Limb (tissue), 2 donors: ENCODE data around the gene JAK1.

ENCODE experiments used
- DNase-seq, 2 donors: peaks; one replicate each; pipeline ENCODE4 v3.0.0-alpha.2; 2016; ENCODE audit errors: extremely low spot score in 2 of 2

Gene JAK1

GRCh38 chr1:64866689-64867088, 99.7 kb downstream of the JAK1 start:
- DNase-seq, result no peak

GRCh38 chr1:64865105-64865757, 101.1 kb downstream of the JAK1 start:
- DNase-seq, result no peak

GRCh38 chr1:64864018-64864940, 102.1 kb downstream of the JAK1 start:
- no peak for DNase-seq

- DNase-seq, result no peak
These were observed 104.7 kb downstream of the JAK1 start for GRCh38 chr1:64861611-64862010.

- no peak for DNase-seq
These were observed 109.0 kb downstream of the JAK1 start for GRCh38 chr1:64857347-64857746.

GRCh38 chr1:64856553-64856952, 109.8 kb downstream of the JAK1 start:
- no peak for DNase-seq

- no peak for DNase-seq
These were observed 110.8 kb downstream of the JAK1 start for GRCh38 chr1:64855557-64855956.

- DNase-seq, result no peak
These were observed 111.7 kb downstream of the JAK1 start for GRCh38 chr1:64854674-64855073.

- no peak for DNase-seq
These were observed 114.7 kb downstream of the JAK1 start for GRCh38 chr1:64851664-64852063.

GRCh38 chr1:64850846-64851245, 115.5 kb downstream of the JAK1 start:
- no peak for DNase-seq

- DNase-seq, result no peak
These were observed 116.4 kb downstream of the JAK1 start for GRCh38 chr1:64849942-64850341.

GRCh38 chr1:64848803-64849202, 117.5 kb downstream of the JAK1 start:
- DNase-seq, result no peak

GRCh38 chr1:64848136-64848535, 118.2 kb downstream of the JAK1 start:
- no peak for DNase-seq

GRCh38 chr1:64847666-64848065, 118.7 kb downstream of the JAK1 start:
- no peak for DNase-seq

- no peak for DNase-seq
These were observed 119.5 kb downstream of the JAK1 start for GRCh38 chr1:64846573-64847430.

- DNase-seq, result no peak
These were observed 120.4 kb downstream of the JAK1 start for GRCh38 chr1:64845831-64846425.

- DNase-seq, result no peak
These were observed 121.7 kb downstream of the JAK1 start for GRCh38 chr1:64844609-64845008.

- no peak for DNase-seq
These were observed 122.2 kb downstream of the JAK1 start for GRCh38 chr1:64844175-64844574.

GRCh38 chr1:64843675-64844074, 122.7 kb downstream of the JAK1 start:
- DNase-seq, result no peak

- DNase-seq, result no peak
These were observed 124.1 kb downstream of the JAK1 start for GRCh38 chr1:64842224-64842623.

GRCh38 chr1:64841330-64842065, 124.9 kb downstream of the JAK1 start:
- DNase-seq, result no peak
